MCF 10A (cell line): Measurements from ENCODE around the gene RTBDN. TPM values are rescaled to one million over a fixed set of nuclear protein-coding genes. Genes with fewer than 3 reads are reported as not detected.
A peak's percentile ranks its signal among the peaks of the same experiment; 100 is the strongest.

Experiments used
- BruUV-seq: library from RNA; stranded (reverse); fragments of 400-500 nt; replicated peaks from 2 replicates; lab custom pipeline; 2021; lab: Mats Ljungman, UMichigan
- CTCF ChIA-PET: fragments of 300-600 bp; sonication (Branson Sonifier 250); formaldehyde crosslinking; extraction: SDS; loops from one replicate; lab custom pipeline; 2021; ENCODE audit warnings: antibody characterized with exemption, inconsistent platforms; lab: Yijun Ruan, JAX
- POLR2A ChIA-PET: fragments of 300-600, 350-650 bp; sonication (Branson Sonifier 250); formaldehyde crosslinking; extraction: SDS; loops from one replicate; lab custom pipeline; 2020; ENCODE audit warnings: antibody characterized with exemption, inconsistent platforms; lab: Yijun Ruan, JAX
- DNase-seq: peaks from one replicate; pipeline ENCODE4 v3.0.0-alpha.2; 2018; ENCODE audit not compliant: unreplicated experiment
- H3K27ac Mint-ChIP-seq: one replicate; pipeline ENCODE4 v1.8.0; 2022; ENCODE audit warnings: mild to moderate bottlenecking, low read depth, mixed read lengths; ENCODE audit not compliant: unreplicated experiment
- H3K27me3 Mint-ChIP-seq: one replicate; pipeline ENCODE4 v1.8.0; 2022; ENCODE audit warnings: mixed read lengths; ENCODE audit not compliant: insufficient read depth, unreplicated experiment
- H3K36me3 Mint-ChIP-seq: one replicate; pipeline ENCODE4 v1.8.0; 2022; ENCODE audit warnings: mild to moderate bottlenecking, moderate library complexity, mixed read lengths; ENCODE audit not compliant: insufficient read depth, unreplicated experiment
- H3K4me1 Mint-ChIP-seq: one replicate; pipeline ENCODE4 v1.8.0; 2022; ENCODE audit warnings: mixed read lengths; ENCODE audit not compliant: insufficient read depth, unreplicated experiment
- H3K4me3 Mint-ChIP-seq: one replicate; pipeline ENCODE4 v1.8.0; 2022; ENCODE audit warnings: mild to moderate bottlenecking, moderate library complexity, mixed read lengths; ENCODE audit not compliant: unreplicated experiment
- H3K9me3 Mint-ChIP-seq: one replicate; pipeline ENCODE4 v1.8.0; 2022; ENCODE audit warnings: mixed read lengths; ENCODE audit not compliant: unreplicated experiment
- intact Hi-C: fragments of 100-400 bp; cut with micrococcal nuclease; formaldehyde crosslinking; loops from 2 replicates; pipeline ENCODE4 v1.14.1; 2022
- total RNA-seq: library from RNA; stranded (reverse); gene quantifications from 2 replicates; pipeline ENCODE4 v1.2.3, GENCODE V29; 2022
- TF ChIP-seq, protein P1 (sequence below): fragments of 200-600 bp; IDR thresholded peaks from one replicate; pipeline ENCODE4 v1.8.0; 2022; ENCODE audit warnings: antibody characterized with exemption, mild to moderate bottlenecking; ENCODE audit not compliant: unreplicated experiment

Gene RTBDN
- total RNA-seq, 1 experiment from 2014 or later = not detected

DNA sequence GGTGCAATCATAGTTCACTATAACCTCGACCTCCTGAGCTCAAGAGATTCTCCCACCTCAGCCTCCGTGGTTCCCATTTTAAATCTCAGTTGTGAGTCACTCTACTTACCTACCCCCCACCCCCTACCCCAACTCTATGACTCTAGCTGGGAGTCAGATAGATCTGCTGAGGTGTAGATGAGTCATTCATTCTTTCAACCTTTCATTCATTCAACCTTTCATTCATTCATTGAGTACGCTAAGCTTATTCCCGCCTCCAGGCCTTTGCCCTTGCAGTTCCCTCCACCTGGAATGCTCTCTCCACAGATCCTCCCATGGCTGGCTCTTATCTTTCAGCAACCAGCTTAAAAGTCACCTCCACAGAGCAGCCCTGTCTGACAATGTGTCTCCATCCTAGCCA is 2.8 kb upstream of the RTBDN start:
- BruUV-seq = no TSS peak
- DNase-seq = peak; percentile 24
- no peaks in the 10 kb centered on the region for H3K36me3 Mint-ChIP-seq
- TF ChIP-seq, protein P1, sequence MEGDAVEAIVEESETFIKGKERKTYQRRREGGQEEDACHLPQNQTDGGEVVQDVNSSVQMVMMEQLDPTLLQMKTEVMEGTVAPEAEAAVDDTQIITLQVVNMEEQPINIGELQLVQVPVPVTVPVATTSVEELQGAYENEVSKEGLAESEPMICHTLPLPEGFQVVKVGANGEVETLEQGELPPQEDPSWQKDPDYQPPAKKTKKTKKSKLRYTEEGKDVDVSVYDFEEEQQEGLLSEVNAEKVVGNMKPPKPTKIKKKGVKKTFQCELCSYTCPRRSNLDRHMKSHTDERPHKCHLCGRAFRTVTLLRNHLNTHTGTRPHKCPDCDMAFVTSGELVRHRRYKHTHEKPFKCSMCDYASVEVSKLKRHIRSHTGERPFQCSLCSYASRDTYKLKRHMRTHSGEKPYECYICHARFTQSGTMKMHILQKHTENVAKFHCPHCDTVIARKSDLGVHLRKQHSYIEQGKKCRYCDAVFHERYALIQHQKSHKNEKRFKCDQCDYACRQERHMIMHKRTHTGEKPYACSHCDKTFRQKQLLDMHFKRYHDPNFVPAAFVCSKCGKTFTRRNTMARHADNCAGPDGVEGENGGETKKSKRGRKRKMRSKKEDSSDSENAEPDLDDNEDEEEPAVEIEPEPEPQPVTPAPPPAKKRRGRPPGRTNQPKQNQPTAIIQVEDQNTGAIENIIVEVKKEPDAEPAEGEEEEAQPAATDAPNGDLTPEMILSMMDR = no peak
- no peak overlapping the region for H3K4me3 Mint-ChIP-seq
- H3K9me3 Mint-ChIP-seq = no peaks in the 10 kb centered on the region
- H3K27ac Mint-ChIP-seq = no peak overlapping the region
- peaks cover 22% of the 10 kb centered on the region for H3K4me1 Mint-ChIP-seq
- peaks cover 21% of the 10 kb centered on the region for H3K27me3 Mint-ChIP-seq
- POLR2A ChIA-PET = interaction anchor here (0.6 to 1.5 kb wide), 5 partner anchors 12 to 241 kb away, joined by 3 to 7 read pairs (median 3); partner anchors contain the start of genes JUNB and RNASEH2A
- CTCF ChIA-PET = interaction anchor here (0.6 to 1.5 kb wide), 5 partner anchors 10 to 1515 kb away, joined by 3 to 18 read pairs (median 5); no protein-coding TSS in a partner anchor
- intact Hi-C loops = loop anchor here (5.0 kb wide), 1 partner anchor 35 kb away; the partner anchor contains the start of genes PRDX2 and THSD8

DNA sequence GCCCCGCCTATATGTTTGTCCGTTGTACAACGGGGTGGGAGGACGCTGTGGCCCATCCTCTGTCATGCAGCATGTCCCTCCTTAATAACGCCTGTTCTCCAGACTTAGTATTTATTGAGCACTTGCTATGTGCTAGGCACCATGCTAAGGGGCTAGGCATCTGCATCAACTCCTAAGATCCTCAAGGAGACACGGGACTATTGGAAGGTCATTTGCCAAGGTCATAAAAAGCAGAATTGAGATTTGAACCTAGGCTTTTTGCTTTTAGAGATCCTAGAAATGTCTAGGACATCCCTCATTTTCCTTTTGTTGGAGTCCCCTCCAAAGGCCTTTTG is 2.1 kb upstream of the RTBDN start:
- DNase-seq = no peak
- no TSS peak for BruUV-seq
- Mint-ChIP-seq H3K4me3 (peak overlapping the region; percentile 47), H3K36me3 (no peaks in the 10 kb centered on the region), H3K27me3 (peaks cover 28% of the 10 kb centered on the region), H3K4me1 (peaks cover 22% of the 10 kb centered on the region), H3K9me3 (no peaks in the 10 kb centered on the region), H3K27ac (no peak overlapping the region)
- ChIA-PET POLR2A (interaction anchor here (0.6 to 1.5 kb wide), 5 partner anchors 13 to 160 kb away, joined by 3 to 7 read pairs (median 4); partner anchors contain the start of genes JUNB and RNASEH2A), CTCF (interaction anchor here (1.5 kb wide), 1 partner anchor 11 kb away, joined by 18 read pairs; no protein-coding TSS in a partner anchor)
- TF ChIP-seq, protein P1 = no peak
- intact Hi-C loops = loop anchor here (5.0 kb wide), 1 partner anchor 34 kb away; the partner anchor contains the start of genes PRDX2 and THSD8

DNA sequence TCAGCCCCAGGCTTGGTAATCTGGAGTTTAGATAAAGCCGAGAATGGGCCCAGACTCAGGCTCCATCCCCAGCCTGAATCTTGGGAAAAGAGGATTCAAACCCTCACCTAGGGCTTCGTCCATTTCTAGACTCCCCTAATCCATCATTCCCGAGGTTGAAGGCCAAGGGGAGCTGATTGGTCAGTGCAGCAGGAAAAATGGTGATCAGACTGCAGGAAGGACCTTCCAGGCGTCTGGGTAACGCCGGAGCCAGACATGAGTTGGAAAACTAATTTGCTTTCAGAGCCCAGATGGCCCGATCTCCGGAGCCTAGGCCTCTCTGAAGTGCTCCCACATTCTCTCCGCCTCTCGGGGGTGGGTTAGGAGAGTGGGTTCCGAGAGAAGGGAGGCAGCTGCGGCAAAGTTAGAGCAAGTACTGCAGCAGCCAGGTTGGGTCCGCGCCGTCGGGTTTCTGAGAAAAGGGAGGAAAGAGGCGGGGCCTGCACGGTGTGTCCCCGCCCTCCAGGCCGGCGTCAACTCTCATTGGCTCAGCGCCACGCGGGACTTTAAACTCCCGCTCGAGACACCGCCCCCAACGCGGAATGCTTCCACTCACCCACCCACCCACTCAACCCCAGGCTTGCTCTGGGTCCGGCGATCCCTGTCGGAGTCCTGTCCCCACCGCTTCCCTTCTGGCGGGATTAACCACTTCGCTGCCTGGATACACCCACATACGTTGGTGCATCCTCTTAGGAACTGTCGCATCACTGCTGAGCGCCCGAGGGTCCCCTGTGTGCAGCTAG is 788 bp upstream of the RTBDN start:
- Mint-ChIP-seq H3K36me3 (no peaks in the 10 kb centered on the region), H3K4me3 (peak overlapping the region; percentile 56), H3K27ac (no peak overlapping the region), H3K4me1 (peaks cover 22% of the 10 kb centered on the region), H3K9me3 (no peaks in the 10 kb centered on the region), H3K27me3 (peaks cover 34% of the 10 kb centered on the region)
- intact Hi-C loops = loop anchor here (5.0 kb wide), 1 partner anchor 33 kb away; the partner anchor contains the start of genes PRDX2 and THSD8
- DNase-seq = no peak
- BruUV-seq = no TSS peak
- ChIA-PET POLR2A (interaction anchor here (0.6 kb wide), 1 partner anchor 9 kb away, joined by 4 read pairs; no protein-coding TSS in a partner anchor), CTCF (interaction anchor here (2.1 kb wide), 1 partner anchor 12 kb away, joined by 11 read pairs; no protein-coding TSS in a partner anchor)
- TF ChIP-seq, protein P1 = no peak
